GM12892 (cell line): ENCODE measurements around the gene MVB12A.

Experiments
- POLR2A ChIP-seq: IDR thresholded peaks from 2 replicates; pipeline ENCODE4 v1.6.1; 2011; ENCODE audit warnings: low read depth, low read length, control low read depth
- POLR2AphosphoS5 ChIP-seq: IDR thresholded peaks from 2 replicates; pipeline ENCODE4 v1.6.1; 2011; ENCODE audit warnings: low read depth, low read length, control low read depth
- TAF1 ChIP-seq: IDR thresholded peaks from 2 replicates; pipeline ENCODE4 v1.6.1; 2011; ENCODE audit warnings: low read depth, mild to moderate bottlenecking, control low read depth, low read length, borderline replicate concordance

GRCh38 chr19:17421942-17422341 is 2.1 kb downstream of the MVB12A start:
- no peak for TF ChIP-seq POLR2AphosphoS5
- TF ChIP-seq POLR2A = no peak
- no peak for TF ChIP-seq TAF1
